Subcutaneous abdominal adipose tissue (tissue), 5 donors: Measurements from ENCODE around the gene MRFAP1.

Experiments used
- H3K27ac ChIP-seq: one replicate; pipeline ENCODE4 v1.7.0; 2013; ENCODE audit warnings: low read depth, mild to moderate bottlenecking, inconsistent platforms, low read length, moderate library complexity
- H3K27me3 ChIP-seq, 5 donors: one replicate each; pipeline ENCODE4 v1.7.0; 2013; ENCODE audit warnings: low read length in 5 of 5, inconsistent platforms in 1 of 5; ENCODE audit not compliant: control insufficient read depth in 5 of 5, insufficient read depth in 4 of 5
- H3K36me3 ChIP-seq, 5 donors: one replicate each; pipeline ENCODE4 v1.7.0; 2013; ENCODE audit warnings: low read length in 5 of 5; ENCODE audit not compliant: control insufficient read depth in 5 of 5, insufficient read depth in 5 of 5
- H3K4me1 ChIP-seq, 5 donors: one replicate each; pipeline ENCODE4 v1.7.0; 2013; ENCODE audit warnings: low read length in 5 of 5, mild to moderate bottlenecking in 3 of 5, moderate library complexity in 1 of 5; ENCODE audit not compliant: control insufficient read depth in 5 of 5, insufficient read depth in 5 of 5
- H3K4me3 ChIP-seq, 5 donors: one replicate each; pipeline ENCODE4 v1.7.0; 2013; ENCODE audit warnings: low read length in 5 of 5, low read depth in 1 of 5
- H3K9ac ChIP-seq, 5 donors: one replicate each; pipeline ENCODE4 v1.7.0; 2013; ENCODE audit warnings: low read length in 5 of 5, mild to moderate bottlenecking in 4 of 5, moderate library complexity in 3 of 5
- H3K9me3 ChIP-seq, 5 donors: one replicate each; pipeline ENCODE4 v1.7.0; 2013; ENCODE audit warnings: low read length in 5 of 5; ENCODE audit not compliant: control insufficient read depth in 5 of 5
- donor health status: healthy.
- donor health status: healthy.
- donor health status: healthy.
- donor health status: healthy.
- donor health status: healthy.

MRFAP1 gene

DNA sequence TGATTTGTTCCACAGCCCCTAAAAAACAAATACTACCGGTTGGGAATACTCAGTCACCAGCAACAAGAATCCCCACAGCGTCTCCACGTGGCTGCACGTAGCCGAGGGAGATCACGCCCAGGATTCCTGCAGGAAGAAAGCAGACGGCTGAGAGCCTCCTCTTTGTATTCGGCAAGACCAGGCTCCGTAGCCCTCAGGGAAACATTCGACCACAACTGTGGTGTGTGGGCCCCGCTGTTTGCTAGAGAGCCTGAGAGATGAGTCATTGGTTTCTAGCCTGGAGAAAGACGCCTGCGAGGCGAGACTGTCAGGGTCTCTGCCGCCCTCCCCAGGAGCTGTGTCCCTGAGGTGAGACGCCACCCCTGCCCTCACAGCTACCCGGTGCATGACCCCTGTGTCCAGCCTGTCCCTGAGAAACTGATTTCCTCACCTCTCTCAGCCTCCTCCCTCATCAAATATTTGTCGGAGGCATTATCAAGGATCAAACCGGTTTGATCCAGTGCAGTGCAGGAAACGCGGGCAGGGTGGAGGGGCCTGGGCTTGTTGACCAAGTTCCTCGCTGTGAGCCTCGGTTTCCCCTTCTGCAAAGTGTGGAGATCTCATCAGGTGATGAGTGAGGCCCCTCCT, 48.5 kb downstream of the MRFAP1 start:
- H3K9me3 ChIP-seq: no peaks in the 10 kb centered on the region
- no peak overlapping the region for H3K27ac ChIP-seq
- H3K36me3 ChIP-seq: no peaks in the 10 kb centered on the region
- no peak overlapping the region for H3K9ac ChIP-seq
- peak overlapping the region in 1 of 5 donors; percentile 29 for H3K4me3 ChIP-seq
- peaks cover 0 to 7% (median 4%) of the 10 kb centered on the region in 5 donors for H3K27me3 ChIP-seq
- peaks cover 0 to 14% (median 8%) of the 10 kb centered on the region in 5 donors for H3K4me1 ChIP-seq

DNA sequence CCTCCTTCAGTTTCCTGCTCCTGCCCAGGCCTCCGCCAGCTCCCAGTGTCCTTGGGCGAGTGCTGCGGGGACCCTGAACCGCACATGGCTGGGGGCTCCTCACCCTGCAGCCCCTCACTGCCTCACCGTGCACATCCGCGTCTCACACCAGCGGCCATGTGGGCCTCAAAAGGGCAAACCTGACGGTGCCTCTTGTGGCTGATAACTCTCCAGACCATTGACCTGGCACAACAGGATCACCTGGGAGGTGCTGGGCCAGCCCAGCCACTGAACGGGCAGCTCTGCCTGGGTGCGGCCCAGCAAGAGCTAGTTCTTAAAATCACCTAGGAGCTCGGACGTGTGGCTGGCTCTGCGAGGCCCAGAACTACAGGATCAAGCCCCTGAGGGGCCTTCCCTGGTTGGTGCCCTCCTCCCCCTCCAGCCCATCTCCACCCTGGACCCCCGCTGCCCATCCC, 49.0 kb downstream of the MRFAP1 start:
- Histone ChIP-seq H3K4me3 (peak overlapping the region in 1 of 5 donors; percentile 29), H3K27ac (no peak overlapping the region)

More for the DNA sequence above, 49.0 kb downstream of the MRFAP1 start:
- peaks cover 0 to 7% (median 4%) of the 10 kb centered on the region in 5 donors for H3K27me3 ChIP-seq
- H3K4me1 ChIP-seq: peaks cover 0 to 17% (median 8%) of the 10 kb centered on the region in 5 donors
- H3K9ac ChIP-seq: no peak overlapping the region
- H3K36me3 ChIP-seq: no peaks in the 10 kb centered on the region
- no peaks in the 10 kb centered on the region for H3K9me3 ChIP-seq
